Uterus (tissue), 2 donors: ENCODE data around the gene DLG1.

Experiments used
- CTCF ChIP-seq, 4 experiments: fragments of 200-600 bp in 2 of 4; fragments of 450-650 bp in 2 of 4; sonication (generic) in 2 of 4; IDR thresholded peaks; one replicate each; pipeline ENCODE4 v1.5.1; 2016 to 2019; ENCODE audit warnings: antibody characterized with exemption in 4 of 4, mild to moderate bottlenecking in 2 of 4, moderate library complexity in 1 of 4
- POLR2A ChIP-seq, 2 donors: fragments of 450-650 bp; IDR thresholded peaks; one replicate each; pipeline ENCODE4 v1.6.1; 2016; ENCODE audit warnings: antibody characterized with exemption in 2 of 2, mild to moderate bottlenecking in 1 of 2, moderate library complexity in 1 of 2

DNA sequence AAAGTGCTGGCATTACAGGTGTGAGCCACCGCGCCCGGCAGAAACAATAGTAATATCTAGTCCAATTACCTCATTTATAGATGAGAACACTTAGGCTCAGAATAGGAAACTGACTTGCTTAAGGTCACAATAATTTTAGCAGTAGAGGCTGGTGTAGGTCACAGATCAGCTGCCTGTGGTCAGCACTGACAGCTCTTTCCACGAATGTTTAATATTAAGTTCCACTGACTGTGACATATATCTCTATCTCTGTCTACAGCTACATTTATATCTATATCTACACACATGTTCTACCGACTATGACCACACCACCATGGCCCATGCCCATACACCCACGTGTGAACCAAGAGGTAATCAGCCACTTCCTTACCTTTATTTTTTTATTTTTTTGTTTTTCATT is 40.2 kb upstream of the DLG1 start:
- TF ChIP-seq CTCF (IDR thresholded peaks at IDR 0.05) (no peak), POLR2A (IDR thresholded peaks at IDR 0.05) (no peak)
